ENCODE results near the gene SORL1.
A peak's percentile ranks its signal among the peaks of the same experiment; 100 is the strongest.
"Not testable (repeated sequence)": the region's sequence is repeated elsewhere in the genome, so short reads cannot be mapped to it uniquely, and the experiment has no call there.

Gene SORL1

DNA sequence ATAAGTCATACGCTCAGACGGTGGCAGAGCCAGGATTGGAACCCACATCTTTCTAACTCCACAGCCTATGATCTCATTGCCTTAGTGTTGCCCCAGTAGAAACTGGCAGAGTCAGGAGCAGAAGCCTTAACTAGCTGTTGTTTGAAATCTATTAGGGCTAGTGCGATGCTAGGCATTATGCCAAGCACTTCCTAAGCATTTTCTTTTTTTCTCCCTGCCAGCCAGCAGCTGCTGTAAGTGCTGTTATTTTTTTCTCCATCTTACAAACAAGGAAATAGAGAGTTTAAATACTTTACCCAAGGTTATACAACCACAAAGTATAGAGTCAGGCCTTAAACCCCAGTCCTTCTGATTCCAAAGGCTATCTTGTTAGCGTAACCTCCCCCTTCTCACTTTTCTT, 161.6 kb downstream of the SORL1 start:
- no peak for DNase-seq

DNA sequence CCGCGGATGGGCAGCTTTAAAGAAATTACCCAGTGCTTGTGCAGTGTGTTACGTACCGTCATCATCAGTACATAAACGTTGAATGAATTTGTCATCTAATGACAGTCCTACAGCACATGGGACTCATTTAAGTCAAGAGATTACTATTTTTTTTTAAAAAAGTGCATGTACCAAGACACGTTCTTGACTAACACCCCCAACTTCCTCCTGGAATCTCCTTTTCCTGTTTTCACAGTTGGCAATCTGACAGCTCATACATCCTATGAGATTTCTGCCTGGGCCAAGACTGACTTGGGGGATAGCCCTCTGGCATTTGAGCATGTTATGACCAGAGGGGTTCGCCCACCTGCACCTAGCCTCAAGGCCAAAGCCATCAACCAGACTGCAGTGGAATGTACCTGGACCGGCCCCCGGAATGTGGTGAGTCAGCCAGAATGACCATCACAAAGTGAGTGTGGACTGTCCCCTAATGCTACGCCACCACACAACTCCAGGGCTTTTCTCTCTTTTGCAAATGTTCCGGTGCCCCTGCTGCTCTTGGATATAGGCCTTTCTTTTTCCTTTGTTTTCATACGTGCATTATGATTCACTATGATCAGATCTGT, 162.6 kb downstream of the SORL1 start:
- no peak for DNase-seq

DNA sequence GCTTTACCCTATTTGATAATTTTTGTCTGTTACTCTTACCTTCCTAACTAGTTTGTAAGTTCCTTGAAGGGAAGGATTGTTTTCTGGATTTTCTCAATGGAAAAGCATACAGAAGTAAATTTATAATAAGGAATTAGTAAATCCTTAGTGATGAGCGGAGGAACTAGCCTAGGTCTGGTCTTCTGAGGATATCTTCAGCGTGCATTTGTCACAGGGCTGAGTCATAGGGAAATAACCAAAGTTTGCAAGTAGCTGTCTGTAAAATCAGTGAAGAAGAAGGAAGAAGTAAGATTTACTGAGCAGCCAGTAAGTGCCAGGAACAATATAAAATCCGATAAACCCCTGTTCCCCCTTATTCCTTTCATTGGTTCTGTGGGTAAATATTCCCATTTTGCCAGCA, 163.4 kb downstream of the SORL1 start:
- DNase-seq = no peak

DNA sequence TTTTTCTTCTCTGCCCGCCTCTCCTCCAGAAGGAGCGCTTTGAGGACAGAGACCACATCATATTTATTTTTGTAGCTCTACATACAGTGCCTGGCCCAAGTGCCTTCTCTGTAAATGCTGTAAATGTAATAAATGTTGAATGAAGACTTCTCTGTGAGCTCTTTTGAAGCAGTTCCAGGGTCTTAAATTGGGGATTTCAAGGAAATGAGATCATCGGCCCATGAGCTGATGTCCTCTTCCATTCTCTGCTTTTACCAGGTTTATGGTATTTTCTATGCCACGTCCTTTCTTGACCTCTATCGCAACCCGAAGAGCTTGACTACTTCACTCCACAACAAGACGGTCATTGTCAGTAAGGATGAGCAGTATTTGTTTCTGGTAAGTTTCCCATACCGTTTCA, 166.4 kb downstream of the SORL1 start:
- DNase-seq = no peak

DNA sequence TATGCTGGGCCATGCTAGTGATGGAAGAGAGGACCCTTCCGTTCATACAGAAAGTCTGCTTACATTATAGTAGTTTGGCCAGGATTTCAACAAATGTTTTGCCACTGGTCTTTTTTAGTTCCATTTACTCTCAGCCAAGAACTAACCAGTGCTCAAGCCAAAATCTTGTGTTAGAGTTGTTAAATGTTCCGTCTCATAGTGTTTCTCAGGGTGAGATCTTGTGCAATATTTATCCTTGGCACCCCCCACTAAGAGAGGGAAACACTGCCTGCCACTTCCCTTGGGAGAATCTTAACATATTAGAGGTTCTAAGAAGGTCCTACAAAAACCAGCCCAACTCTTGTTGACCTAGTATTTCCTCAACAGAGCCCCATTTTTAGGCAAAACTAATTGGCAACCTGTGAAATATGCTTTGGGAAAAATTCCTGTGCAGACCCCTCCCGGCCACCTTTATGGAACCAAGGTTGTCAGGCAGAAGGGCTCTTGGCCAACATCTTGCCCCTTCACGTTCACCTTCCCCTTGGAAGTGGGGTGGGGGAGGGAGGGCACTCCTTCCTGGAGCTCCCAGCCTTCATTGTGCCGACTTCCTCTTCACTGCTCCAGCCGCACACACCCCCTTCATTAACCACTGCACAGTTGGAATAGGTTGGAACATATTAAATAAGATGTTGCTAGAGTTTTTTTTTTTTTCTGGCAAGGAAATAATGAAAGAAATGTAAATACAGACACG, 173.8 kb downstream of the SORL1 start:
- peak in 4 of 56 donors; percentile 7 to 46 (median 10) for DNase-seq

DNA sequence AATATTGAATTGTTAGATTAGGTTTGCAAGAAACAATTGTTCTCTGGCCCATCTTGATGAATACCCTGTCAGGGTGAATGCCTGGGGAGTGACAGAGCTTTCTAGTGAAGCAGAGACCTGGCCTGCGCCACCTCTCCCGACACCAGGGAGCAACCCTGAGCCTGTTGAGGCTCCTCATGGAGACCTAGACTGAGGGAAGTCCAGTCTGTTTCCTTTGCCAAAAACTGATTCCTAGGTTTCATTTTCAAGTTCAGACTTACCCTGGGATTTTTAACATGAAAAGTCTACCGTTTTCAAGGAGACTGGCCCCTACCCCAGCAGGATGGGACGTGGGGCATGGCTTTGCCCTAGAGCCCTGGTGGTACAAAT, 174.4 kb downstream of the SORL1 start:
- DNase-seq = no peak

DNA sequence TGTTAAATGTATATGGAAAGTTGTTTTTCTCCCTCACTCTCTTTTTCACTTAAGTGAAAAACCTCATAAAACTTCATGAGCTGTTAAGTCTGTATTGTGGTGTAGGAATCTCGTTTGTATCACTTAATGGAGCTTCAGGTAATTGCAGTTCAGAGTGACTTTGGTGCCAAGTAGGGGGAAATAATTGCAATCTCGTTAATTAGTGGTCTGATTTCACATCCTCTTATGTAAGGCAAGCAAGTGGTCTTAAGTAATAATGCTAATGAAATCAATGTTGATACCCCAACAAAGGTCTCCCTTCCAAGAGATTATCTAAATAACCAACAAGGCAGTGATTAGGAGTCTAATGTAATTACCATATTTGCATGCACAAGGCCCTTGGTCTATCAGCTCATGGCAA, 174.9 kb downstream of the SORL1 start:
- no peak for DNase-seq

DNA sequence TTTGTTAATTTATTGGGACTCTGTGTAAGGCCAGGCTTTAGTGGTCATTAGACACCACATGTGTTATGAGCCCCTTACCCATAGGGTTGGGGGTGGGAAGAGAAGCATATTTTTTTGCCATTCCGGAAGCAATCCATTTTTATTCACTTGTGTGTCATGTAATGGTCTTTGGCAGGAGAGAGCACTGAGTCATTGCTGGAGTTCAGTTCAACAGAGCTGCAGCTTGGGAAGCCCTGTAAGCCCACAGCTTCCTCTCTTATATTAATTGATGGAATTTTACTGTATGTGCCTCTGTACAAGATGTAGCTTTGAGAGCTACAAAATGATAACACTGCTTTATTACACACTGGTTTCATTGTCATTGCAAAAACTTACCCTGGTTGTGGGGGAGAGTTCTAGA, 177.9 kb downstream of the SORL1 start:
- DNase-seq = no peak

DNA sequence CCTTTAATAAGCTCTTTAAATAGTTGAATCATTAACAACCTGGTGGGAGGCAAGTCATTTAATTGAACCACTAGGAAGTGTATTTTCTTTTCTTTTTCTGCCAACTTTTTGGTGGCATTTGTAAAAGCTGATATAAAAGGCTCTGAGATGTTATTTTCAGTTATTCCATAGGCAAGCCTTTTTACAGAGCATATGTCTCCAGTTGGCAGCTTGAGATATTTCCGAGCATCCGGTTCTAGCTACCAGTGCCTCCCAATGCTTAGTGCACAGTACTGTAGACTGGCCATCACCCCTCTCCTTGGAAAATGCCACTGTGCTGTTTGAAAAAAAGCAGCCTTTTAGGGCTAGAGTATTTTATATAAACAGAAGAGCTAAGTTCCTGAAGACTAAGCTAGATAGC, 179.3 kb downstream of the SORL1 start:
- DNase-seq = no peak

DNA sequence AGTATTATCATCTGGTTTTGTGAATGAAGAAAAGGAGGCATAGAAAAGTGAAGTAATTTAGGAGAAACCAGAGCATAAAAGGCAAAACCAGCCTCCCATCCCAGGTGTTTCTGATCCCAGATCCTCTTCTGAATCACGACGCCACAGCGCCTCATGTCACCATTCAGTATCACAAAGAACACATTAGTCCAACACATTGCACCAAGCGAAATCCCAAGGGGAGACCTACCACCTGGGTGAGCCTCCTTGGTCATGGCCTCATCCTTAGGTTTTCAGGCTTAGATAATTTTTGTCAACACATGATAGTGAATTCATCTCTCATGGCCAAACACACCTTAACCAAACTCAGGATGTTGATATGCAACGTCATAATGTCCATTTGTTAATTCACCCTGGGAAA, 182.2 kb downstream of the SORL1 start:
- DNase-seq = no peak

DNA sequence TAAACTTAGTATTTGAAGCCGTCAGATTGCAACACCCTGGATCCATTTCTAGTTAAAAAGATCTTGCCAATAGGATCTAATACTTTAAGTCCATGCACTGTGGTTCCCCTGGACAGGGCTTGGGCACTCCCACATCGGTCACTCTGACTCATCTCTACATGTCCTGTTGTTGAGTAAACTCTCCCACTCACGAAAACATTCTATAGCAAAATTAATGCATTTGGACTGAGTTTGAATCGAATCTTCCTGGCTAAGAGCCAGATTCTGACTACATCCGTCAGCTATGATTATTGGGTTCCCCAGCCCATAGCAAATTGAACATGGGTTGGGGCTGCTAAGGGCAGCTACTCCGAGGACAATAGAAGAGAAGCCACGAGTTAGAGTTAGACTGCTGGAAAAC, 182.8 kb downstream of the SORL1 start:
- DNase-seq = no peak

DNA sequence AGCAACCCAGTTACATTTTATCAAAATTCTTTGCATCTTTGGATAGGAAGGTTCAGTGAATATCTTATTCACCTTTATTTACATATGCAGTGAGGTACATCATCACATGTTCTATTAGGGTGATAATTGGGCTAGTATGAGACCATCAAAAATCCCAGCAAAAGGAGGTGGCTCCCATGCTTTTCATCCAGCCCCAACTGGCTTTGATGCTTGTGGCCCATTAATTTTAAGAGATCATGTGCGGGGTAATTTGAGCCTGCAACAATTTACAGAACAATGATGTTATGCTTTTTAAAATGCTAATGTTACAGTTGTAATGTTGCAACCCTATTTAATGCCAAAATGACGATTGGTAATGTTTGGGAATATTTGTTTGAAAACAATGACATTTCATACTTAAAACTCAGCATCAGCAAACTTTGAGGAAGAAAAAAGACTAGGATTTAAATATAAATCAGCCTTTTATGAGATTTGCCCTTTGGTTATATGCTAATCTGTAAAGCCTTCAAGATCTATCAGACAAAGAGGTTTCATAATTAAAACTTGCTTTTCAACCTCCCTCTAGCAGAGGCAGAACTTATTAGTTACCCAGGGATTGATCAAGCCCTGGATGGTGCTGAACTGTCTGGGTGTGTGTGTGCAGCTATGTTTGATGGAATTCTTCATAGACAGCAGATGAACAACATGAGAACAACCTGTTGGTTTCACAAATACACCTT, 184.1 kb downstream of the SORL1 start:
- no peak for DNase-seq

DNA sequence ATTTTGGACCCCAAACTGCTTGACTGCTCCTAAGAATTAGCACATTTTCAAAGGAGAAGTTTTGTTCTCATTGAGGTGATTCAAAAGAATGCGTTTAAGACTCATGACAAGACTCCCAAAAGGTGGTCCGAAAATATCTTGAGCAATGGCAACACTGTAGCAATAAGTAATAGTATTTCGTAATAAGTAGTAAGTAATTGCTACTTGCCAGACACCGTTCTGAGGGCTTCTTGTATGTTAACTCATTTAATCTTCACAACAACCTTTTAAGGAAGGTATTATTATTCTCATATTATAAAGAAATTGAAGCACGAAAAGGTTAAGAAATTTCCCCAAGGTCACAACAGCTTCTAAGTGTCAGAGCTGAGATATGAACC, 184.7 kb downstream of the SORL1 start:
- no peak for DNase-seq

DNA sequence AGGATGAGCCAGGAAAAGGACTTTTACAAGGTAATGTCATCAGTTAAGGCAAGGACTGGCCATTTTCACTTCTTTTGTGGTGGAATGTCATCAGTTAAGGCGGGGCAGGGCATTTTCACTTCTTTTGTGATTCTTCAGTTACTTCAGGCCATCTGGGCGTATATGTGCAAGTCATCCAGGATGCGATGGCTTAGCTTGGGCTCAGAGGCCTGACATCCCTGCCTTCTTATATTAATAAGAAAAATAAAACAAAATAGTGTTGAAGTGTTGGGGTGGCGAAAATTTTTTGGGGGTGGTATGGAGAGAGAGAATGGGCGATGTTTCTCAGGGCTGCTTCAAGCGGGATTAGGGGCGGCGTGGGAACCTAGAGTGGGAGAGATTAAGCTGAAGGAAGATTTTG, 185.5 kb downstream of the SORL1 start:
- DNase-seq = not testable (repeated sequence)

DNA sequence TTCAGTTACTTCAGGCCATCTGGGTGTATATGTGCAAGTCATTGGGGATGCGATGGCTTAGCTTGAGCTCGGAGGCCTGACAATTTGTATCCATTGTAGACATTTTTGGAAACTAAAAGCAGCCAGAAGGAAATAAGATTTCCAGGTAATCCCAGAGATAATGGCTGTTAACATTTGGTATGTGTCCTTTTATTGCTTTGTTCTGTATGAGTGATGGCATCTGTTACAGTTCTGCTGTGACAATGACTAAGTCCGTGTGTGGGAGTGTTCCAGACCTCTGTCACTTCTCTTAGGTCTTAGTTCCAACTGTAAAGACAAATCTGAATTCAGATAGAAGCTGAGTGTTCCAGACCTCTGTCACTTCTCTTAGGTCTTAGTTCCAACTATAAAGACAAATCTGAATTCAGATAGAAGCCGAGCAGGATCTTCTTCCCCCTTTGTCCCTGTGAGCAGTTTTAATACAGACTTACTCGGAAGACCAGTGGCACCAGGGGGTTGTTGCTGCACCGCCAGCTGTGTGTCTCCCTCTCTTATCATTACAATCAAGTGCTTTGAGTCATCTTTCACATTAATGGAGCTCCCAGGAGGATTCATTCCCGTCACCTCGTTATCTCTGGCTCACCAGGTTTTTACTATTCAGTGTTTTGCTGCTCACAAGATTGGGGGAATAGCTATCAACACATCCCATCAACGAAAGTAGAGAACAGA, 191.5 kb downstream of the SORL1 start:
- DNase-seq = no peak

DNA sequence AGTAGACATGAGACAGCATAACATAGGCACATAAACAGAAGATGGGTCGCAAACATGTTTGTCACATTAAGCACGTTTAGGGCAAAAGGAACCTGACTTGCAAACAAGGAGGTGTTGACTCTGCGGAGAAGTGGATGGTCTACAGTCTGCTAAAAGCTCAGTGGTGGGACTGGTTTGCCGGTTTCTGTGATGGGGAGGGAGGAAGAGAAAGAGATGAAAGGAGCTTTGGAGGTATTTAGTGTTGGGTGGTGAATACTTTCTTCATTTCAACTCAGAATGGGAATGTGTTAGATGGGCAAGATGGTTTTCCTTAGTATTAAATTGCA, 192.0 kb downstream of the SORL1 start:
- no peak for DNase-seq

DNA sequence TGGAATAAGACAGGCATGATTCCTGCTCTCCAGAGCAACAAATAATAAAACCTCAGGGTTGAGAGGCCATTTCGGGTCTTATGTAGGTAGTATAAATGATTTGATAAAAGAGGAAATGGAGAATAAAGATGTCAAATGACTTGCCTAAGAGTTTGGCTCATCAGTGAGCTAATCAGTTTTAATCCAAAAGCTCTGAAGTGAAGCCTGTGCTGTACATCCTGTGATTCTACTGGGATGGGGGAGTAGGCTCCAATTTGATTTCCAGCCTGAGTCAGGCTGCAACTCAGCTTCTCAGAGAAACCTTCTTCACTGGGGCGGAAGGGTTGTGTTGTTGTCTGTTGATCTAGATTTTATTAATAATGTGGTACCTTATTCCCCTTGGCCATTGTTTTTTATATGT, 192.9 kb downstream of the SORL1 start:
- DNase-seq = no peak

DNA sequence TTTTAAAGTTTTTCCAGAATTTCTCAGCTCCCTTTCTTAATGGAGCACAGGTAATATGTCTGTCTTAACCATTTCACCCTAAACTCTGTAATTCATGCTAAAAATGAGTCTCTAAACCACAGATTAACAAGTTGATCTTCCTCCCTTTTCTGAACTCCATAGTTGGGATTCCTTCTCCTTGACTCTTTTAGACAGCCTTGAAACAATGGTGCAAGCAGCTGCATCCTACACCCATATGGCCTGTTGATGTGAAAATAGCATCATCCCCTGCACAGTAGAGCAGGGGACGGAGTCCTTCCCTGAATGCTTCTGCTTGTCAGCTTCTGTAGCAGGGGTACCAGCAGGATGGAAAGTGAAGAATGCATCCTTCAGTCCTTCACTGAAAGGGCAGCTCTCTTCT, 193.5 kb downstream of the SORL1 start:
- no peak for DNase-seq

DNA sequence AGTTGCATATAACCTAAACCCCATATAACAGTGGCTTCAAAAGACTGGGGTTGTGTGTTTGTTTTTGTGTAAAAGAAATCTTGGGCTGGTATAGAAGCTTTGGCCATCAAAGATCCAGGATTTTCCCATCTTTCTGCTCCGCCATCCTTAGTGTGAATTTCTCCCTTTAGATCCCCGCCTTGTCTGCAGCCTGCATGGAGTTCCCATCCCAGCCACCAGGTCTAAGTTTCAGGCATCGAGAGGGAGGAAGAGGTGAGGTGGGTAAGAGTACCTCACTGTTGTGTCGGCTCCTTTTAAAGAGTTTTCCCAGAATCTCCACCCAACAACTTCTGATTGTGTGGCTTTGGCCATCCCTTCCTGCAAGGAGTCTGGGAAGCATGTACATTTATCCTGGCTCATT, 196.2 kb downstream of the SORL1 start:
- DNase-seq = no peak

DNA sequence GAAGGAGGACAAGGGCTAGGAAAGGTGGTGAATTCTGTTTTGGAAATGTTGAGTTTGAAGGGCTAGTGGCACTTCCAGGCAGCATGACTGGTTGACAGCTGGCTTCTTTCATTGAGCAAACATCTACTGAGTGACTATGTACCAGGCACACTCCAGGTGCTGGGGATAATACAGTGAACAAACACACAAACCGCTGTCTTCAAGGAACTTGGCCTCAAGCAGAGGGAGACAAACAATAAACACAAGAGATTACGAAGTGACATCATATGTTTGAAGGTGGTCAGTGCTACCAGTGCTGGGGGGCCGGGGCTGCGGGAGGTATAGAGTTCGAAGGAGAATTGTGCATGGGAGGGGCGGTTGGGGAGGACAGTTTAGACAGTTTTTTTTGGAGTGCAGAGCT, 197.7 kb downstream of the SORL1 start:
- DNase-seq = no peak

DNA sequence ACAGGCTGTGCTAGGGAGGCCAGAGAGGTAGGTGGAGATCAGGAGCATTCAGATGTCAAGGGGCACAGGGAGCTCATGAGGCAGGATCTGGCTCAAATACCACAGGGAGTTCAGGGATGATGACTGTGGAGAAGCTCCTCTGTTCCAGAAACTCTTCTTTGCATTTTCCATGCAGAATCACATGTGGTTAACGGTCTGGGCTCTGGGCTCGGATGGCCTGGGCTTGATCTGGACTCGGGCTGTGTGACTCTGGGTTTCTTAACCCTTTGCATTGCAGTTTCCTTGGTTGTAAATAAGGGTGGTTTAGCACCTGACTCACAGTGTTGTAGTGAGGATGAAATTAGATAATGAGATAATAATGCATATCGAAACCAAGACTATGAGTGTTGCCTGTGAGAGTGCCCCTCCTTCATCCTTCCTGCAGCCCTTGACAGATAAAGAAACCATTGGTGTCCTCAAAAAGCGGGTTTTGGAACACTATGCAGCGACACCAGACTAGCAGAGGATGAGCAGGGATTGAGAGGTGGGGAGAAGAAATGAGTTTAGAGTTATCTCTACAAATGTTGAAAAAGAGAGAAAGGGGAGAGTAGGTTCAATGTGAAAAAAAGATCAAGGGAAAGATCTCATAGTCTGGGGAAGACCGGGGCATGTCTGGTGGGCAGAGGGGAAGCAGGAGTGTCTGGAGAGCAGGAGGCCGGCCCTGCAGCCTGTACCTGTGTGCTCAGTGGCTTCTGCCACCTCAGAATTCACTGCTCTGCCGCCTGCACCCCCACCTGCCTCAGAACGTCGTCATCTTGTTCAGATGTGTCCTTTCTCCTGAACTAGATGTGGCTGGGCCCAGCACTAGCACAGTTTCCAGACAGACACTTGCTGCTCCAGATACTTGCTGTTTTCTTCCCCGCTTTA, 198.5 kb downstream of the SORL1 start:
- no peak for DNase-seq

DNA sequence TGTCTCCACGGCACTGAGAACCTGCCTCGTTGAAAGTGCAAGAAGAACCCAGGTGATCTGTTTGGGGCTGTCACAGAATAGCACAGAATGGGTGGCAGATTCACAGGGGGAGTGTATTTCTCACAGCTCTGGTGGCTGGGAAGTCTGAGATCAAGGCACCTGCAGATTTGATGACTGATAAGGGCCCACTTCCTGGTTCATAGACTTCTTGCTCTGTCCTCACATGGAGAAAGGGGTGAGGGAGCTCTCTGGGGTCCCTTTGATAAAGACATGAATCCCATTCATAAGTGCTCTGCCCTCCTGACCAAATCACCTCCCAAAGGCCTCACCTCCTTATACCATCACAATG, 199.1 kb downstream of the SORL1 start:
- DNase-seq = no peak

Measured in nucleus accumbens (tissue), 56 donors.